Renal pelvis (tissue), 12 donors: Measurements from ENCODE around the gene BCL2L13. TPM values are rescaled to one million over a fixed set of nuclear protein-coding genes. Genes with fewer than 3 reads are reported as not detected.
A peak's percentile ranks its signal among the peaks of the same experiment; 100 is the strongest.

Experiments
- DNase-seq: peaks from one replicate; pipeline ENCODE4 v3.0.0-alpha.2; 2013
- long read RNA-seq, 16 experiments: transcript quantifications; one replicate each; lab custom pipeline, GENCODE V29; 2026
- polyA plus RNA-seq, 3 donors: library from polyadenylated mRNA; unstranded; fragments of 120-200 nt; gene quantifications; one replicate each; pipeline ENCODE4 v1.2.1, GENCODE V29; 2013; ENCODE audit not compliant: insufficient read length in 3 of 3

BCL2L13 gene, protein sequence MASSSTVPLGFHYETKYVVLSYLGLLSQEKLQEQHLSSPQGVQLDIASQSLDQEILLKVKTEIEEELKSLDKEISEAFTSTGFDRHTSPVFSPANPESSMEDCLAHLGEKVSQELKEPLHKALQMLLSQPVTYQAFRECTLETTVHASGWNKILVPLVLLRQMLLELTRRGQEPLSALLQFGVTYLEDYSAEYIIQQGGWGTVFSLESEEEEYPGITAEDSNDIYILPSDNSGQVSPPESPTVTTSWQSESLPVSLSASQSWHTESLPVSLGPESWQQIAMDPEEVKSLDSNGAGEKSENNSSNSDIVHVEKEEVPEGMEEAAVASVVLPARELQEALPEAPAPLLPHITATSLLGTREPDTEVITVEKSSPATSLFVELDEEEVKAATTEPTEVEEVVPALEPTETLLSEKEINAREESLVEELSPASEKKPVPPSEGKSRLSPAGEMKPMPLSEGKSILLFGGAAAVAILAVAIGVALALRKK
- 10 to 100 TPM; 43.2 to 47.3 (median 46.0) TPM for polyA plus RNA-seq
- long read RNA-seq, donor 1, full-length matches to known transcripts, result 10 of 10 reads
- long read RNA-seq, donor 1, partial matches to known transcripts, result 0 of 10 reads
- long read RNA-seq, donor 1, other reads (novel, unspliced or antisense), result 0 of 10 reads
- long read RNA-seq, donor 2, full-length matches to known transcripts, result 7 of 7 reads
- long read RNA-seq, donor 2, partial matches to known transcripts, result 0 of 7 reads
- long read RNA-seq, donor 2, other reads (novel, unspliced or antisense), result 0 of 7 reads
- long read RNA-seq, donor 3, full-length matches to known transcripts, result 10 of 55 reads
- long read RNA-seq, donor 3, partial matches to known transcripts, result 29 of 55 reads
- long read RNA-seq, donor 3, other reads (novel, unspliced or antisense), result 16 of 55 reads
- long read RNA-seq, donor 4, full-length matches to known transcripts, result 5 of 55 reads
- long read RNA-seq, donor 4, partial matches to known transcripts, result 50 of 55 reads
- long read RNA-seq, donor 4, other reads (novel, unspliced or antisense), result 0 of 55 reads
- long read RNA-seq, donor 5, full-length matches to known transcripts, result 2 of 21 reads
- long read RNA-seq, donor 5, partial matches to known transcripts, result 7 of 21 reads
- long read RNA-seq, donor 5, other reads (novel, unspliced or antisense), result 12 of 21 reads
- long read RNA-seq, donor 6, full-length matches to known transcripts, result 14 of 44 reads
- long read RNA-seq, donor 6, partial matches to known transcripts, result 30 of 44 reads
- long read RNA-seq, donor 6, other reads (novel, unspliced or antisense), result 0 of 44 reads
- long read RNA-seq, donor 7, full-length matches to known transcripts, result 11 of 64 reads
- long read RNA-seq, donor 7, partial matches to known transcripts, result 40 of 64 reads
- long read RNA-seq, donor 7, other reads (novel, unspliced or antisense), result 13 of 64 reads
- long read RNA-seq, donor 8, partial matches to known transcripts, result 0 of 3 reads
- long read RNA-seq, donor 8, other reads (novel, unspliced or antisense), result 0 of 3 reads
- long read RNA-seq, donor 9, full-length matches to known transcripts, result 12 of 54 reads
- long read RNA-seq, donor 9, partial matches to known transcripts, result 10 of 54 reads
- long read RNA-seq, donor 9, other reads (novel, unspliced or antisense), result 32 of 54 reads
- long read RNA-seq, donor 10, full-length matches to known transcripts, result 1 of 24 reads
- long read RNA-seq, donor 10, partial matches to known transcripts, result 23 of 24 reads
- long read RNA-seq, donor 10, other reads (novel, unspliced or antisense), result 0 of 24 reads
- long read RNA-seq, donor 11, full-length matches to known transcripts, result 5 of 19 reads
- long read RNA-seq, donor 11, partial matches to known transcripts, result 14 of 19 reads
- long read RNA-seq, donor 11, other reads (novel, unspliced or antisense), result 0 of 19 reads
- long read RNA-seq, donor 12, full-length matches to known transcripts, result 7 of 51 reads
- long read RNA-seq, donor 12, partial matches to known transcripts, result 14 of 51 reads
- long read RNA-seq, donor 12, other reads (novel, unspliced or antisense), result 30 of 51 reads
- long read RNA-seq, donor 13, partial matches to known transcripts, result 17 of 19 reads
- long read RNA-seq, donor 13, other reads (novel, unspliced or antisense), result 0 of 19 reads
- long read RNA-seq, donor 14, full-length matches to known transcripts, result 6 of 58 reads
- long read RNA-seq, donor 14, partial matches to known transcripts, result 52 of 58 reads
- long read RNA-seq, donor 14, other reads (novel, unspliced or antisense), result 0 of 58 reads
- long read RNA-seq, donor 15, full-length matches to known transcripts, result 8 of 72 reads
- long read RNA-seq, donor 15, partial matches to known transcripts, result 58 of 72 reads
- long read RNA-seq, donor 15, other reads (novel, unspliced or antisense), result 6 of 72 reads
- long read RNA-seq, donor 16, full-length matches to known transcripts, result 9 of 9 reads
- long read RNA-seq, donor 16, partial matches to known transcripts, result 0 of 9 reads
- long read RNA-seq, donor 16, other reads (novel, unspliced or antisense), result 0 of 9 reads

DNA sequence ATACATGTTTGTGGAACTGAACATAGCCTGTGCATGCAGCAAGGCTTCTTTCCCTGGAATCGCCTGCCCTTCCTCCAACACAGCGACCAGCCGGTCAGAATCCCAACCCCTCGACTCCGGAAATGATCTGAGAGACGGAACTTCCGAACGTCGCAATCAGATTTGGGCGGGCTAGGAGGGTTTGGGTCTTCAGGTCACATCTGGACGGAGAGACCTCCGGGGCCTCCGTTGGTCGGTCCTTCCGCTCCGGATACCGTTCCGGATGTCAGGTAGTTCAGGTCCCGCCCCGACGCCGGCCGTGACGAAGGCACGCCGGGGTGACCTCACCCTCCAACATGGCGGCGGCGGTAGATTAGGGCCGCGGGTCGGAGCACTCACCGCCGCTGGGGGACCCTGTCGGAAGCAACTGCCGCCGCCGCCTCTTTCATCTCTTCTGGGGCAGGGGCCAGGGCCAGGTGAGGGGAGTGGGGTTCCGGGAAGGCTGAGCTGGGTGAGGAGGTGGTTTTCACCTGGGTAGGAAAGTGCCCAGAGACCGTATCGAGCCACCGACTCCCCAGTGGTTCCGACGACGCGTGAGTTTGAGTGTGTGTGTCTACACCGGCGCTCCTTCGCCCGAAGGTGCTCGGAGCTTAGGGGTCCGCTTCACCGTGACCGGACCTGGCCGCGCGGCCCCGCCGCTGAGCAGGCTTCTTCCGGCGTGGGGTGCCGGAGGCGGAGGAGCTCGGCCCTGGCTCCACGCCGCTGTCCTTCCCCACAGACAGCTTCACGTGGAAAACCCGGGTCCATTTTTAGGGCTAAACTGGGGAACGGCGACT is at the start of gene BCL2L13:
Gene BCL2L13 (plus strand): TSS at position 326 of the 815 bp plus-strand sequence. CDS start 16,955 bp downstream, outside the sequence.
- peak; percentile 93 for DNase-seq

DNA sequence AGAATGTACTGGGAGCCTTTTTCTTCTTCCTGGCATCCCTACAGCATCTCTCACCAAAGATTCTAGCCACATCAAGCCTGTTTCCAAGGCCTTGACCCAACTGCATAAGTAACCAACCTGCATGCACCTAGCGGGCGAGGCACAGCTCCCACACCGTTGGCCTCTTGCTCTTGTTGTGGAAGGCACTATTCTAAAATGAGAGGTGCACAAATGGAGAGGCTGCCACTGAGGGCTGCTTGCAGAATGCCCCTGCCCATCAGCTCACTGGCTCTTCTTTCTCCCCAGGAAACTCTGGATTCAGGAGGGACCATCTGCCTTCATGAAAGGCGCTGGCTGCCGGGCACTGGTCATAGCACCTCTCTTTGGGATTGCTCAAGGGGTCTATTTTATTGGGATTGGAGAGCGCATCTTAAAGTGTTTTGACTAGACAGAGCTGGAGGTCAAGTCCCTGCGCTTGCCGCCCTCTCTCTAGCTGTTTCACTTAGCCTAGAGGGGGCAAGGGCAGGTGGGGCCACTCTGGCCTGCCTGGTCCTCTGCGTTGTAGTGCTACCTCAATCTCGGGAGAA is 48.7 kb upstream of the BCL2L13 start:
- no peak for DNase-seq

DNA sequence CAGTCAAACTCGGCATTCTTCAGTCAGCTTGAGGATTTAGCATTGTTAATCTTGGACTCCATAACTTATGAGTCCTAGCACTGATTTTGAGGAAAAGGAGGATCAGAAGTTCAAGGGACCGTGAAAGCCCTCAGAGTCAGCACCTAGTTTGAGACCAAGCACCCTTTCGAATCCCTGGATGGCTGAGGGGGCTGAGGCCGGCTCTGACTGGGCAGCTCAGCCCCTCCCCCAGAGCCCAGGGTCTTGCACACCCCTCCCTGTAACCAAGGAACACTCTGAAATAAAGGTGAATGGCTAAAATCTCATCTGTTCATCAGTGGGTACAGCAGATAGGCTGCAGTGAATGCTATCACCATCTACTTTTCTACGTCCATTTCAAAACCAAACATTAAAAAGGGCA is 48.0 kb upstream of the BCL2L13 start:
- DNase-seq, result no peak

DNA sequence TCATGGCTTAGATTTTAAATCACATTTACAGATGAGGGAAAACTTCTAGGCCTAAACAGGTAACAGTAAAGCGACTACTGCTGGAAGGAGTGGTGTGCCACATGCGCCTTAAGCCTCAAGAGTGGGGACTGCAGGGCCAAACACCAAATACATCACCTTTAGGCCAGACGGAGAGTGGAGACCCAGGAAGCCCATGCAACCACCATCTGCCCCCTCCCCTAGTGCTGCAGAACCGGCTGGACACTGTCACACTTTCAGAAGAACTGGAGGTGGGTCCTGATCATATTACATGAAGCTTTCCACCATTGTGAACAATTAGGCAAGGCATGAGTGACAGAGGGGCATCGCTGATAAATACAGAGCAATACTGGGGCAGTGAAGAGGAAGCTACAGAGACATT is 46.4 kb upstream of the BCL2L13 start:
- no peak for DNase-seq

DNA sequence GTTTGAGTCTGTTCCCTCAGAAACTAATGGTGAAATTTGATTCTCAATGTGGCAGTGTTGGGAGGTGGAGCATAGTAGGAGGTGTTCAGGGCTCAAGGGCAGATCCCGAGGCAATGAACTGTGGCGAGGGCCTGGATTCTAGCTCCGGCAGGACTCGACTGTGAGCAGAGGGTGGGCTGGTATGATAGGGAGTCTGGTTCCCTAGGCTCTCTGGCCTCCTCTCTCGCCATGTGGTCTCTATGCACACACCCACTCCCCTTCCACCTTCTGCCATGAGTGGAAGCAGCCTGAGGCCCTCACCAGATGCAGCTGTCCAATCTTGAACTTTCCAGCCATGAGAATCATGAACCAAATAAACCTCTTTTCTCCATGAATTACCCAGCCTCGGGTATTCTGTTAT is 42.3 kb upstream of the BCL2L13 start:
- DNase-seq, result no peak

DNA sequence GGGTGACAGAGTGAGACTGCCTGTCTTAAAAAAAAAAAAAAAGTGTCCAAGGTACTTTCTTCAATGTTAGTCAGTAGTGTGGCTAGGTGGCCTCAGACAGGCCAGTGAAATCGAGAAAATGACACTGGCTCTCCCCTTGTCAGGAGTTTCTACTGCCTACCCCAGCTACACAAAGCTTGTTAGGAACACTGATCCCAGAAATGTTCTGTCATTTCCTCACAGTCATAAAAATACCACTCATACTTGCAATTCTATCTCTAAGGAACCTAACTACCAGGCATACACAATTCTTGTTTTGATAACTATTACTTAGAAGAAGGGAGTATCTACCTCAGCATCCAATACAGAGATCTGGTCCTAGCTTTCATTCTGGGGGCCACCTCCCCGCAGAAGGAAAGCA is 41.3 kb upstream of the BCL2L13 start:
- no peak for DNase-seq

DNA sequence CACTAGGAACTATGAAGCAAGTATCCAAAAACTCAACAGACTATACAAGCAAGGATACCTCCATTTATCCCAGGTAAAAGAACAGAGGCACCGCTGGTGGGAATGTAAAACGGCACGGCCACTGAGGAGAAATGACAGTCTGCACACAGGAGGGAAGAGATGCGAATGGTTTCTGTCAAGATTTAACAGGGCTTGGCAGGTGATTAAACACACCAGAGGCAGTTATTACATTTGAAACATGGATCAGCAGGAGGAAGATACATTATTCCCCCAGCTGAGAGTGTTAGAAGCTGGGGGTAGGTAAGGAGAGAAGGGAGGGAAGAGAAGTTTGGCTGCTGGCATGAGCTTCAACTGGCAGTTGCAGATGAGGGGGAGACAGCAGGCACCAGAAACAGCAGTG is 40.2 kb upstream of the BCL2L13 start:
- no peak for DNase-seq

DNA sequence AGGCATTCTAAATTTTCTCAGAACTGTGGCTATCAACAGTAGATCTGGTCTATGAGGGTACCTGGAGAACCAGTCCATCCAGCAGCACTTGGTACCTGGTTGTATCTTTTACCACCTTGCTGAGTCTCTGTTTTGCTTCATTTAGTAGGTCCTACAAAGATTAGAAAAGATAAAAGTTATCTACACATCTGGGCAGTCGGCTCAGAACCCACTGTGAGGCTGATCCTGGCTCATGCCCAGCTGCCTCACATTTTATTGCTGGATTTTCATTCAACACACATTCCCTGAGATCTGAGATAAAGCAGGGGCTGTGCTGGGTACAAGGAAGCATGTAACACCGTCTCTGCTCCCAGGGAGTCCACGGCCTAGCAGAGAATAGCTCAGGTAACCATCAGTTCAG is 37.5 kb upstream of the BCL2L13 start:
- no peak for DNase-seq

DNA sequence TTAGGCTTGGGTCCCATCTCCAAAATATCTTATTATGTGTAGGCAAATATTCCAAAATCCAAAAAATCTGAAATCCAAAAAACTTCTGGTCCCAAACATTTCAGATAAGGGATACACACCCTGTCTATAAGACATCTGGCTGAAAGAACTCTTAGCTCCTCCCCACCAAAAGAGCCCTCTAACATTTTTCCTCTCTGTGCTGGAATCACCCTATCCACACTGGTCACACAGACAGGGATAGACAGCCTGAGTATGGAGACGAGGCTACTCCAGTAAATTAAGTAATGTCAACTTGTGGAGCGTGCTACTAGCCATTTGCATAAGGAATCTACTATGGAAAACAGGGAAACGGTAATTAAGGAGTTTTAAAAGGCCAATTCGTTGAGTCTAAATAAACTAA is 34.9 kb upstream of the BCL2L13 start:
- no peak for DNase-seq

DNA sequence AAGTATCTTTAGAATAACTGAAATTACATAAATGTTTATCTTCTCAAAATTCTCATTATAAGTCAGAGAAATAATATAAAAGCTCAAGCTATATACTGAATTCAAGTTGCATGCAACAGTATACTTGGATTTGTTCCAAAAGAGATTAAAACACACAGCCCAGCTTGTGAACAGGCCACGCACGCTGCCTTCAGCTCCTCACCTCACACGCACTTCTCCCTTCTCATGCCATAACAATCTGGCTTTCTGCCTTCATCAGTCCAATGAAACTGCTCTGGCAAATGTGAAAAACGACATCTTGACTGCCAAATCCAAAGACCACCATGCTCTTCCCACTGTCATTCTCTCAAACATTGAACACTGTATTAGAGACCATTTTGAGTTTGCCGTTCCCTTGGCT is 32.1 kb upstream of the BCL2L13 start:
- no peak for DNase-seq

DNA sequence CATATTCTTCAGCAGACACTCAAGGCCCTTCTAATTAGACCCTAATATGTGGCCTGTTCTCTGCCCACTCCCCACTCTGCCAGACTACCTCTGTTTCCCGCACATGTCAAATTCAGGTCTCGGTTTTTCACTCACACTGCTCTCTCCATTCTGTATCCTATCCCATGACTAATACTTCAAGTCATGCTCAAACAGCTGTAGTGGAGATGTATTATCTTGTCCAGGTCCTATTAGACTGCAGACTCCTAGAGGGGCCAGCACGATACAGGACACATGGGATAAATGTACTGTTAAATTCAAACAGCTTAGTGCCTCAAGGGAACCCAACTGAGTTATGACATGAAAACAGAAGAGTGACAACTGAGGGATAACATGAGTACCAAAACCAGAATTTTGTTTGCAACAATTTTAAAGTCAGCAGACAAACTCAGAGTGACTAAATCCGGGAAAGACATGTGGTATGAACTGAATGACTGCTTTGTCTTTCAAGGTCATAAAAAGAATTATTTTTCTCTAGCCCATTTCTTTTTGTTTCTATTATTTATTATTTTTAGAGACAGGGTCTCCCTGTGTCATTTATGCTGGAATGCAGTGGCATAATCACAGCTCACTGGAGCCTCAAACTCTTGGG is 30.6 kb upstream of the BCL2L13 start:
- DNase-seq, result no peak

DNA sequence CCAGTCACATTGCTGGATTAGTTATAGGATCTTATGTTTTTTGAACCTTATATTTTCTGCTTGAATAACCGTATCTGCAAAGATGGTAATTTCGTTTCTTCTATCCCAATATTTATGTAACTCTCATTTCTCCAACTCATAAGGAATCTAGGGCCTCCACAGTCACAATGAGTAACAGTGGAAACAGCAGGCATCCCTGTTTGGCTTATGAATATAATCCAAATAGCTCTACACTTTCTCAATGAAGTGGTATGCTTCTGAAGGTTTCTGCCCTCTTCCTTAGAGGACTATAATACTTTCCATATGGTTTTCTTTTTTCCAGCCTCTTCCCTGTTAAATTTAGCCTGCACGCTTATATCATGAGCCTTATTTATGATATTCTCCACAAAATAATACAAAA is 26.5 kb upstream of the BCL2L13 start:
- DNase-seq, result no peak

DNA sequence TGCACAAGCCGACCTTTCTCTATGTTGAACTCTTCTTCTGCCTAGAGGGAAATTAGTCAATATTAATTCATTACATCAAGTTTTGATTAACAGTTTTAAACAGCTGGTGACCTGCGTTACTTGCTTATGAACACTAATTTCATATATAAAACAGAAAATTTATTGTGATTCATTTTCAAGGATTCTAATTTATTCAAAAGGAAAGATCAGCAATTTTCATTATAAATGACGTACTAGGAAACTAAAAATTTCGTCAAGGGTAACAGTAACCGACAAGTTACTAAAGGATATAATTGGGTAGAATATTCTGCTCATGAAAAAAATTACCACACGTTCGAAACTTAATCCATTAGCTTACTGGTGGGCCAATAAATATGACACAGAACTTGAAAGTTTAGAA is 25.3 kb upstream of the BCL2L13 start:
- DNase-seq, result no peak

DNA sequence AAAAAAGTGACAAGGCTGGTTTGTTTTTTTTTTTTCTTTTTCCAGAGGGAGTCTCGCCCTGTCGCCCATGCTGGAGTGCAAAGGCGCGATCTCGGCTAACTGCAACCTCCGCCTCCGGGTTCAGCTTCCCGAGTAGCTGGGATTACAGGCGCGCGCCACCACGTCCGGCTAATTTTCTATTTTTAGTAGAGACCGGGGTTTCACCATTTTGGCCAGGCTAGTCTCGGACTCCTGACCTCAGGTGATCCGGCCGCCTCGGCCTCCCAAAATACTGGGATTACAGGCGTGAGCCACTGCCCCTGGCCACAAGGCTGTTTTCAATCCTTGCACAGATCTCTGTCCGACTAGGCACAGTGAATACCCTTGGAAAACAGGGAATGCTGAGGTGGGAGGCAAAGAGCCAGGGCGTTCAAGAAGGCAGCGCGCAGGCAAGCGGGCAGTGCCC is 10.6 kb upstream of the BCL2L13 start:
- no peak for DNase-seq

DNA sequence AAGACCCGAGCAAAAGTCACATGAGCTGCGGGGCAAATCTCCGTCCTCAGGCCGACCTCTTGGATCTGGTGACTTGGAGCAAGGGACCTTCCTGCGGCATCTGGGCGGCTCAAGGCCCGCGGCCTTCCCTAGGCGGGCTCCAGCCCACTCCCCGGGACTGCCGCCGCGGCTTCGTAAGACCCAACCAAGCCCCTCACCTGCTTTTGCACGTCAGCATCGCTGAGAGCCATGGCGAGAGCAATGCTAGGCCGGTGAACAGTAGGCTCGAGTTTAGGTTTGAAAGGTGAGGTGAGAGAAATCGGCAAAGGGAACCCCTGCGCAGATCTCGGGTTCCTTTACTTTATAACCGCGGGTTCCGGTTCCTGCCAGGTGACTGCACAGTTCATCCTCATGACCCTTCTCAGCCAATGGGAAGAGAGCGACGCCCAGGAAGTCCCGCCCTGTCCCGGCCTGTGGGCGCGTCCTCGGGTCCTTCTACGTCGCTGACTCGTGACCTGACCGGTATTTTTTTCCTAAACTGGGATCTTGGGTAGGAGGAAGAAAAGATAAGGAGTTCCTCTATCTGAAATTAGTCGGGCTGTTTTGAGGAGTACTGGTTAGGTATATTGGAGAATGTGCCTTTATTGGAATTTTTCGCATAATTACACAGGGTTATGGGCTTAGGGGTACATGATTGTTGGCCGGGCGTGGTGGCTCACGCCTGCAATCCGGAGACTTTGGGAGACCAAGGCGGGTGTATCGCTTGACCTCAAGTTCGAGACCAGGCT is 10.0 kb upstream of the BCL2L13 start, which contains the start of gene ATP6V1E1:
Gene ATP6V1E1 (minus strand): TSS at position 344 of the 767 bp plus-strand sequence. CDS start 114 bp downstream, at position 230.
- DNase-seq, result peak; percentile 97

DNA sequence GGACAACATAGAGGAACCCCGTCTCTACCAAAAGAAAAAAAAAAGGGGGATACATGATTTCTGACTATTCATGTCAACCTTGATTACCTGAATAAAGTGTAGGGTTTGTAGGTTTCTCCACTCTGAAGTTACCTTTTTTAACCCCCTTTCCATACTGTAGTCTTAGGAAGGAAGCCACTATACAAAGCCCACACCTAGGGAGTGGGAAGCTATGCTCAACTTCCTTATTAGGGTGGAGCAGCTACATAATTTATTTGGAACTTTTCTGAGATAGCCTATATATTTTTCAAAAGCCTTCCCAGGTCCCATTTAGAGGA is 9.4 kb upstream of the BCL2L13 start:
- DNase-seq, result no peak

DNA sequence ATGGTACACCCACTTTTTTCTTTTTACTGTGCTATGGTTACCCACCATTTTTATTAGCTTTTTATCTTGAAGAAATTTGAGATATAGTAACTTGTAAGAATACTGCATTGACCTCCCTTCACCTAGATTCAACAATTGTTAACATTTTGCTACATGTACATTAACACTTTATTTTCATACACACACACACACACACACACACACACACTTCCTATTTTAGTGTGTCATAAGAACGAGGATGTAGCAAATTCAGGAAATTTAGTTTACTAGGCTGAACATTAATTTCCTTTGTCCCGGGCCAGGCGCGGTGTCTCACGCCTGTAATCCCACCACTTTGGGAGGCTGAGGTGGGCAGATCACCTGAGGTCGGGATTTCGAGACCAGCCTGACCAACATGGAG is 8.9 kb upstream of the BCL2L13 start:
- DNase-seq, result no peak
